Mammary epithelial cell (primary cell): ENCODE data around the gene RAB10.
"Not testable (repeated sequence)": the region's sequence is repeated elsewhere in the genome, so short reads cannot be mapped to it uniquely, and the experiment has no call there.

ENCODE experiments used
- CTCF ChIP-seq, 2 donors: IDR thresholded peaks in 1 of 2; conservative IDR thresholded peaks in 1 of 2; 2 replicates each; pipeline ENCODE4 v1.5.1; 2011 to 2012; ENCODE audit warnings: inconsistent platforms in 2 of 2, low read length in 2 of 2, mild to moderate bottlenecking in 2 of 2, control low read depth in 1 of 2, low read depth in 1 of 2; ENCODE audit not compliant: insufficient read depth in 1 of 2; ENCODE audit errors: extremely low read depth in 1 of 2
- EZH2 ChIP-seq: IDR thresholded peaks from 2 replicates; pipeline ENCODE4 v1.6.1; 2012; ENCODE audit warnings: low read length, inconsistent platforms, borderline replicate concordance

- TF ChIP-seq CTCF (conservative IDR thresholded peaks at IDR 0.05 in 1 of 2, IDR thresholded peaks at IDR 0.05 in 1 of 2; ENCODE audit: extremely low read depth in 1 of 2, insufficient read depth in 1 of 2, low read depth in 1 of 2, low read length in 2 of 2); EZH2: not testable (repeated sequence)
Measured at GRCh38 chr2:26032586-26033269, 1.2 kb upstream of the RAB10 start.
